K562 (cell line): ENCODE measurements around the gene BCR.

Experiments used
- KDM1A ChIP-seq, 2 experiments: fragments of 450-650 bp; IDR thresholded peaks; 2 replicates each; pipeline ENCODE4 v1.6.1; 2016; ENCODE audit warnings: mild to moderate bottlenecking in 2 of 2
- TCF3 ChIP-seq: sonication (generic); formaldehyde crosslinking; IDR thresholded peaks from 2 replicates; pipeline ENCODE4 v1.4.0; 2020; ENCODE audit warnings: mild to moderate bottlenecking, missing genetic modification reagents
- ZNF232 ChIP-seq: sonication (generic); formaldehyde crosslinking; IDR thresholded peaks from 2 replicates; pipeline ENCODE4 v1.8.0; 2022; ENCODE audit warnings: mild to moderate bottlenecking, missing genetic modification reagents
- ZNF507 ChIP-seq: conservative IDR thresholded peaks from 2 replicates; pipeline ENCODE4 v1.6.1; 2017; ENCODE audit warnings: missing genetic modification characterization, missing compliant biosample characterization
- TF ChIP-seq, protein P1 (sequence below), 2 experiments: fragments of 450-650 bp; conservative IDR thresholded peaks; 2 replicates each; pipeline ENCODE4 v1.6.1; 2017; ENCODE audit warnings: mild to moderate bottlenecking in 2 of 2, moderate library complexity in 2 of 2
- TF ChIP-seq, protein P2 (sequence below): IDR thresholded peaks from 3 replicates; pipeline ENCODE4 v1.6.1; 2011; ENCODE audit warnings: borderline replicate concordance, mild to moderate bottlenecking; ENCODE audit not compliant: insufficient read length, insufficient read depth
- TF ChIP-seq, protein P3 (sequence below): fragments of 450-650 bp; IDR thresholded peaks from 2 replicates; pipeline ENCODE4 v1.6.1; 2016; ENCODE audit warnings: low read depth

DNA sequence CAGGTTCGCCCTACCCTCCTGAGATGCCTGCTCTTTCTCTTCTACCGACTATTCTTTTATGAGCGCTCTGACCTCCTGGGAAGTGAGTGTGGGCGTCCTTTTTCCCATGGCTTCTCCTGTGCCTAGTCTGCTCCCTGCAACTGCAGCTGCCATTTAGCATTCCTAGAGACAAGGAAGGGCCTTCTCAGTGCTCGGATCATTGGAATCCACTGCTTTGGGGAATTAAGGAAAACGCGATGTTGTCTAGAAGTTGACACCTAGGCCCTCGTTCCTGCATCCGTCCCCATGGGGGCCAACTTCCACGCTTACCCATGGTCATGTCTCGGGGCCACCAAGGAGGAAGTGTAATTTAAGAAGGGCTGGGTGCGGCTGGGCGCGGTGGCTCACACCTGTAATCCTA lies 95.4 kb downstream of the BCR start:
- no peak for TF ChIP-seq ZNF232 (CRISPR knock-in tag)
- TF ChIP-seq, protein P1, sequence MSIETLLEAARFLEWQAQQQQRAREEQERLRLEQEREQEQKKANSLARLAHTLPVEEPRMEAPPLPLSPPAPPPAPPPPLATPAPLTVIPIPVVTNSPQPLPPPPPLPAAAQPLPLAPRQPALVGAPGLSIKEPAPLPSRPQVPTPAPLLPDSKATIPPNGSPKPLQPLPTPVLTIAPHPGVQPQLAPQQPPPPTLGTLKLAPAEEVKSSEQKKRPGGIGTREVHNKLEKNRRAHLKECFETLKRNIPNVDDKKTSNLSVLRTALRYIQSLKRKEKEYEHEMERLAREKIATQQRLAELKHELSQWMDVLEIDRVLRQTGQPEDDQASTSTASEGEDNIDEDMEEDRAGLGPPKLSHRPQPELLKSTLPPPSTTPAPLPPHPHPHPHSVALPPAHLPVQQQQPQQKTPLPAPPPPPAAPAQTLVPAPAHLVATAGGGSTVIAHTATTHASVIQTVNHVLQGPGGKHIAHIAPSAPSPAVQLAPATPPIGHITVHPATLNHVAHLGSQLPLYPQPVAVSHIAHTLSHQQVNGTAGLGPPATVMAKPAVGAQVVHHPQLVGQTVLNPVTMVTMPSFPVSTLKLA (conservative IDR thresholded peaks at IDR 0.05): no peak
- TF ChIP-seq, protein P2, sequence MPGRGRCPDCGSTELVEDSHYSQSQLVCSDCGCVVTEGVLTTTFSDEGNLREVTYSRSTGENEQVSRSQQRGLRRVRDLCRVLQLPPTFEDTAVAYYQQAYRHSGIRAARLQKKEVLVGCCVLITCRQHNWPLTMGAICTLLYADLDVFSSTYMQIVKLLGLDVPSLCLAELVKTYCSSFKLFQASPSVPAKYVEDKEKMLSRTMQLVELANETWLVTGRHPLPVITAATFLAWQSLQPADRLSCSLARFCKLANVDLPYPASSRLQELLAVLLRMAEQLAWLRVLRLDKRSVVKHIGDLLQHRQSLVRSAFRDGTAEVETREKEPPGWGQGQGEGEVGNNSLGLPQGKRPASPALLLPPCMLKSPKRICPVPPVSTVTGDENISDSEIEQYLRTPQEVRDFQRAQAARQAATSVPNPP: no peak
- no peak for TF ChIP-seq ZNF507 (tag)
- TF ChIP-seq KDM1A (IDR thresholded peaks at IDR 0.05): no peak
- TF ChIP-seq, protein P3, sequence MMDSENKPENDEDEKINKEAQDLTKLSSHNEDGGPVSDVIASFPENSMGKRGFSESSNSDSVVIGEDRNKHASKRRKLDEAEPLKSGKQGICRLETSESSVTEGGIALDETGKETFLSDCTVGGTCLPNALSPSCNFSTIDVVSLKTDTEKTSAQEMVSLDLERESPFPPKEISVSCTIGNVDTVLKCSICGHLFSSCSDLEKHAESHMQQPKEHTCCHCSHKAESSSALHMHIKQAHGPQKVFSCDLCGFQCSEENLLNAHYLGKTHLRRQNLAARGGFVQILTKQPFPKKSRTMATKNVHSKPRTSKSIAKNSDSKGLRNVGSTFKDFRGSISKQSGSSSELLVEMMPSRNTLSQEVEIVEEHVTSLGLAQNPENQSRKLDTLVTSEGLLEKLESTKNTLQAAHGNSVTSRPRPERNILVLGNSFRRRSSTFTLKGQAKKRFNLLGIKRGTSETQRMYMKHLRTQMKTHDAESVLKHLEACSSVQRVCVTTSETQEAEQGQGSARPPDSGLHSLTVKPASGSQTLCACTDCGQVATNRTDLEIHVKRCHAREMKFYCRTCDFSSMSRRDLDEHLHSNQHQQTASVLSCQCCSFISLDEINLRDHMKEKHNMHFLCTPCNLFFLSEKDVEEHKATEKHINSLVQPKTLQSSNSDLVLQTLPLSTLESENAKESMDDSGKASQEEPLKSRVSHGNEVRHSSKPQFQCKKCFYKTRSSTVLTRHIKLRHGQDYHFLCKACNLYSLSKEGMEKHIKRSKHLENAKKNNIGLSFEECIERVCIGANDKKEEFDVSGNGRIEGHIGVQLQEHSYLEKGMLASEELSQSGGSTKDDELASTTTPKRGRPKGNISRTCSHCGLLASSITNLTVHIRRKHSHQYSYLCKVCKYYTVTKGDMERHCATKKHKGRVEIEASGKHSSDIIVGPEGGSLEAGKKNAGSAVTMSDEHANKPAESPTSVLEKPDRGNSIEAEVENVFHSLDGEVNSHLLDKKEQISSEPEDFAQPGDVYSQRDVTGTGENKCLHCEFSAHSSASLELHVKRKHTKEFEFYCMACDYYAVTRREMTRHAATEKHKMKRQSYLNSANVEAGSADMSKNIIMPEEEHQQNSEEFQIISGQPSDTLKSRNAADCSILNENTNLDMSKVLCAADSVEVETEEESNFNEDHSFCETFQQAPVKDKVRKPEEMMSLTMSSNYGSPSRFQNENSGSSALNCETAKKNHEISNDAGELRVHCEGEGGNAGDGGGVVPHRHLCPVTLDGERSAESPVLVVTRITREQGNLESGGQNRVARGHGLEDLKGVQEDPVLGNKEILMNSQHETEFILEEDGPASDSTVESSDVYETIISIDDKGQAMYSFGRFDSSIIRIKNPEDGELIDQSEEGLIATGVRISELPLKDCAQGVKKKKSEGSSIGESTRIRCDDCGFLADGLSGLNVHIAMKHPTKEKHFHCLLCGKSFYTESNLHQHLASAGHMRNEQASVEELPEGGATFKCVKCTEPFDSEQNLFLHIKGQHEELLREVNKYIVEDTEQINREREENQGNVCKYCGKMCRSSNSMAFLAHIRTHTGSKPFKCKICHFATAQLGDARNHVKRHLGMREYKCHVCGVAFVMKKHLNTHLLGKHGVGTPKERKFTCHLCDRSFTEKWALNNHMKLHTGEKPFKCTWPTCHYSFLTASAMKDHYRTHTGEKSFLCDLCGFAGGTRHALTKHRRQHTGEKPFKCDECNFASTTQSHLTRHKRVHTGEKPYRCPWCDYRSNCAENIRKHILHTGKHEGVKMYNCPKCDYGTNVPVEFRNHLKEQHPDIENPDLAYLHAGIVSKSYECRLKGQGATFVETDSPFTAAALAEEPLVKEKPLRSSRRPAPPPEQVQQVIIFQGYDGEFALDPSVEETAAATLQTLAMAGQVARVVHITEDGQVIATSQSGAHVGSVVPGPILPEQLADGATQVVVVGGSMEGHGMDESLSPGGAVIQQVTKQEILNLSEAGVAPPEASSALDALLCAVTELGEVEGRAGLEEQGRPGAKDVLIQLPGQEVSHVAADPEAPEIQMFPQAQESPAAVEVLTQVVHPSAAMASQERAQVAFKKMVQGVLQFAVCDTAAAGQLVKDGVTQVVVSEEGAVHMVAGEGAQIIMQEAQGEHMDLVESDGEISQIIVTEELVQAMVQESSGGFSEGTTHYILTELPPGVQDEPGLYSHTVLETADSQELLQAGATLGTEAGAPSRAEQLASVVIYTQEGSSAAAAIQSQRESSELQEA: no peak
- TF ChIP-seq TCF3 (CRISPR knock-in tag): no peak
